Adipose tissue (tissue), 3 donors: Measurements from ENCODE around the gene MSRB1. TPM values are rescaled to one million over a fixed set of nuclear protein-coding genes. Genes with fewer than 3 reads are reported as not detected.
"Not testable (repeated sequence)": the region's sequence is repeated elsewhere in the genome, so short reads cannot be mapped to it uniquely, and the experiment has no call there.

Experiments used
- H3K27ac ChIP-seq: one replicate; pipeline ENCODE4 v1.5.1; 2013; ENCODE audit warnings: low read depth, low read length
- WGBS, 3 donors: extraction: QIAGEN DNeasy Blood & Tissue Kit; methylation state at CpG; one replicate each; pipeline ENCODE4 v1.1.7; 2013; 5-methylcytosine and 5-hydroxymethylcytosine counted together
- polyA plus RNA-seq, 3 donors: library from polyadenylated mRNA; stranded (reverse); fragments of 200-250 nt; gene quantifications; one replicate each; pipeline ENCODE4 v1.2.3, GENCODE V29; 2013
- donor health status: healthy with polysubstance abuse.
- donor health status: Bipolar disorder and iron deficiency.
- donor health status: healthy.

Gene MSRB1
- polyA plus RNA-seq, 3 donors, result 74.0 to 108 (median 85.5) TPM

DNA sequence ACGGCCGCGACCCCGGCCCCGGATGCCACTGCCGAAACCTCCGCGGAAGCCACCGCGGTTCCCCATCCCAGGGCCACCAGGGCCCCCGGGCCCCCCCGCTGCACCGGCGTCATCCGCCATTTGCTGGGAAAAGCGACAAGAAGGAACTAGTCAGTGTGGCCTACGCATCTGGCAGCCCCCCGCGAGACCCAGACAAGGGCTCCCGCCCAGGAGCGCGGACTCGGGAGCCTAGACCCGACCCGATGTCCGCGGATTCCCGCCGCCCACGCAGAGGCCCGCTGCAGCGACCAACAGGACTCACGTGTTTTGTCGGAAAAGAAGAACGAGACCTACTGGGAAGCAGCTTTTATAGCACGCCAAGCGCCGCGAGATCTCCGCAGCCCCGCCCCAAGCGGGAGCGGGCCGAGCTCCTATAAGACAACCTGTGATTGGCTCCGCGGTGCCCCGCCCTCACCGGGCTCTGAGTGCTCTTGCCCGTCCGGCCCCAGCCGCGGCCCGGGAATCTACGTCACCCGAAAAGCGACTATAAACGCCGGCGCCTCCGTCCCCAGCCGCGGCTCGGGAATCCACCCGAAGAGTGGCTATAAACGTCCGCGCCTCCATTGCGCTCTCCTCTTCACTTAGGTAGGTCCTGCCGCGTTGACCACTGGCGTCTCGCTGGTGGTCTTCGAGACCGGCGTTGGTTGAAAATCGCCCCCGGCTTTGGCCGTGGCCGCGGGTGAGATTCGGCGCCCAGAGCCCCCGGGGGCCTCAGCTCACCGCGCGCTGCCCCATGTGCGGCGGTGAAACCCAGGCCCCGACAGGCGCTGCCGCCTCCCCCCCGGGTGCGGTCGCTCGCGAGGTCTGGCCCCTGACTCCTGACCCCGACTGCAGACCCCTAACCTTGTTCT is 21.8 kb upstream of the MSRB1 start, which contains the start of gene RPS2:
Gene RPS2 (minus strand): TSS at position 321 of the 890 bp plus-strand sequence. CDS start 201 bp downstream, at position 120.
- peak within 1 kb of the TSS; percentile 30 for H3K27ac ChIP-seq
- 0 to 2% (median 1%) methylated on average over 88 to 94 of the region's 97 CpGs for WGBS, 3 donors

GRCh38 chr16:1963806-1964505 is 21.0 kb upstream of the MSRB1 start:
- no peak overlapping the region for H3K27ac ChIP-seq
- 7 to 11% (median 10%) methylated on average over 36 to 44 of the region's 44 CpGs for WGBS, 3 donors

DNA sequence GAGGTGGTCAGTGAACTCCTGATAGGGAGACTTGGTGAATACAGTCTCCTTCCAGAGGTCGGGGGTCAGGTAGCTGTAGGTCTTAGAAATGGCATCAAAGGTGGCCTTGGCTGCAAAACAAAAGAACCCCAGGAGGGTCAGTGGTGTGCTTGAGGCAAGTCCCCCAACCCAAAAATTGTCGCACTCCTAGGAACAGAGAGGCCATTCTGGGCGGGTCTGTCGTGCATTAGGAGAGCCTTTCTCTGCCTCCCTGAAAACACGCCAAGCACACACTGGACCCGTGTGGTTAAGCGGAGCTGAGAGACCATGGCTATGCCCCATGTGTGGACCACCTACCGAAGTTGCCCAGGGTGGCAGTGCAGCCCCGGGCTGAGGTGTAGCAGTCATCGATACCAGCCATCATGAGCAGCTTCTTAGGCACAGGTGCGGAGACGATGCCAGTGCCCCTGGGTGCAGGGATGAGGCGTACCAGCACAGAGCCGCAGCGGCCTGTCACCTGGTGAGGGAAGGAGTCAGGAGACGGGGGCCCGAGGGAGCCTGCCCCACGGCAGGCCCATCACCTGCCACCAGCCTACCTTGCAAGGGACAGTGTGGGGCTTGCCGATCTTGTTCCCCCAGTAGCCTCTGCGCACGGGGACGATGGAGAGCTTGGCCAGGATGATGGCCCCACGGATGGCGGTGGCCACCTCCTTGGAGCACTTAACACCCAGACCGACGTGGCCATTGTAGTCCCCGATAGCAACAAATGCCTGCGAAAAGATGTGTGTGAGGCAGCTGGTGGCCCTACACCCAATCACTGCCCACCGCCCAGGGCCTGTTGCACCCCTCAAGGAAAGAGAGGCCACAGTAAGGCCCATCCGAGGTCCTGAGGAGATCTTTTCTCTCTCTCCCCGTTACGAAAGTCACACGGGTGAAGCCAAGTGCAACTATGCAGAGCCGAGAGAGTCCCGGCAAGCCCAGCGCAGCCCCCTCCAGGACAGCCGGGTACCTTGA is 19.5 kb upstream of the MSRB1 start:
- H3K27ac ChIP-seq, result not testable (repeated sequence)
- 77 to 90% (median 85%) methylated on average over 32 to 37 of the region's 37 CpGs for WGBS, 3 donors

GRCh38 chr16:1961651-1962067 is 18.7 kb upstream of the MSRB1 start:
- H3K27ac ChIP-seq, result no peak overlapping the region
- WGBS, 3 donors, result 56 to 66% (median 57%) methylated on average over 6 of the region's 6 CpGs

DNA sequence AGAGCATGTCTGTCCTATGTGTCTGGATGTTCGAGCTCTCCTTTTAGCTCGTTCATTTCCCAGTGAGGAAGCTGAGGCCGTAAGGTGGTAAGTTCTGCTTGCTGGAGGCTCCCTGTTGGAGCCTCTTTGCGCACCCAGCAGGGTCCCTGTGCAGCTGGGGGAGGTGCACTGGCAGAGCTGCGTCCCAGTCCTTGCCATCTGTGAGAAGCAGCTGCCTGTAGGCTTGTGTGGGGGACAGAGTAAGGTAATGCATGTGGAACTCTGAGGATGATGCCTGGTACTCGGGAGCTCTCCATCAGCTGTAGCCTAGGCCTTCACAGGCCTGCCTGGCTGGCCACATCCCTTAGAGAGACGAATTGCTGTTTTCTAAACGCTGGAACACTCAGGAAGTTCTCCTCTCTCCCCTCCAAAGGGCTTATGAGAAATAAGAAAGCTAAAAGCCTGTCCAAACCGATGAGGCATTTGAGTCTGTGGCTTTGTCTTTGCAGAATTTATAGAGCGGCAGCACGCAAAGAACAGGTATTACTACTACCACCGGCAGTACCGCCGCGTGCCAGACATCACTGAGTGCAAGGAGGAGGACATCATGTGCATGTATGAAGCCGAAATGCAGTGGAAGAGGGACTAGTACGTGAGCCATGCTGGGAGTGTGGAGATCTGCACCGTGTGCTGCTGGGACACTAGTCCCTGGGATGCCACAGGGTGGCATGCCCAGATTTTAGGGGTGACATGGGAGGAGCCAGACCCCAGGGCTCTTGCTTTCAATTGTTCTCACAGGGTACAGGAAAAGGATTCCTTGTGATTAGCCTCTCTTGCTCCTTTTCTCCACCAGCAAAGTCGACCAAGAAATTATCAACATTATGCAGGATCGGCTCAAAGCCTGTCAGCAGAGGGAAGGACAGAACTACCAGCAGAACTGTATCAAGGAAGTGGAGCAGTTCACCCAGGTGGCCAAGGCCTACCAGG is 17.9 kb upstream of the MSRB1 start:
- WGBS, 3 donors, result 48 to 55% (median 54%) methylated on average over 20 of the region's 20 CpGs

DNA sequence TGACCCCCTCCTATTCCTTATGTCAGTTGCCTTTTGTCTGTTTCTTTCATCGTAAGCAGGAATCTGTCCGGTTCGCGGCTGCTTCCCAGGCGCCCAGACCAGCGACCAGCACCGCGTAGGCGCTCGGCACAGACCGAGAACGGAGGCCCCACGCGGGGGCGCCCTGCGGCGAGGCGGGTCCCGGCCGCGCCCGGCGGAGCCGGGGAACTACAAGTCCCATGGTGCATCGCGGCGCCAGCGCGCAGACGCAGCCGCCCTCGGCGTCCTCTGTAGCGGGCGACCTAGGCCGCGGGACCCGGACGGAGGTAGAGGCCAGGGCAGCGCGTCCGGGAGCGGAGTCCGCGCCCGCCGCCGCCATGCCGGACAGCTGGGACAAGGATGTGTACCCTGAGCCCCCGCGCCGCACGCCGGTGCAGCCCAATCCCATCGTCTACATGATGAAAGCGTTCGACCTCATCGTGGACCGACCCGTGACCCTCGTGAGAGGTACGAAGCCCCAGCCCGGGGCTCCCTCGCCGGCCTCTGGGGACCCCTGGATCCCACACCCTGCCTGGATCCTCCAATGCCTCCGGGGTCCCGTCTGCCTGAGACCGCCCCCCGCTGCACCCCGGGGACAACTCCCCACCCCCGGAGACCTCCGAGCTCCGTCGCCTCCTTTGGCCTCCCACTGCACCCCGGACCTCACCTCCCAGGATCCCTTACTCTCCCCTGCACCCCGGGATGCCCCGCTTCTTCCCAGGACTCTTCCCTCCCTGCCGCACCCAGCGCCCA is 16.5 kb upstream of the MSRB1 start, which contains the start of gene NDUFB10:
Gene NDUFB10 (plus strand): TSS at position 270 of the 771 bp plus-strand sequence. CDS start 87 bp downstream, at position 357.
- 0 to 1% (median 0%) methylated on average over 65 to 79 of the region's 79 CpGs for WGBS, 3 donors
- no peak within 1 kb of the TSS for H3K27ac ChIP-seq

More for the DNA sequence above, 17.9 kb upstream of the MSRB1 start:
- no peak overlapping the region for H3K27ac ChIP-seq

- no peak overlapping the region for H3K27ac ChIP-seq
- 29 to 38% (median 36%) methylated on average over 14 of the region's 14 CpGs for WGBS, 3 donors
Measured at GRCh38 chr16:1958715-1959268, 15.8 kb upstream of the MSRB1 start.

DNA sequence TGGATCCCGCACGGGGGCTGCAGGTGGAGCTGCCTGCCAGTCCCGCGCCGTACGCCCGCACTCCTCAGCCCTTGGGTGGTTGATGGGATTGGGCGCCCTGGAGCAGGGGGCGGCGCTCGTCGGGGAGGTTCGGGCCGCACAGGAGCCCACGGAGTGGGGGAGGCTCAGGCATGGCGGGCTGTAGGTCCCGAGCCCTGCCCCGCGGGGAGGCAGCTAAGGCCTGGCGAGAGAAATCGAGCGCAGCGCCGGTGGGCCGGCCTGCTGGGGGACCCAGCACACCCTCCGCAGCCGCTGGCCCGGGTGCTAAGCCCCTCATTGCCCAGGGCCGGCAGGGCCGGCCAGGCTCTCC is 15.1 kb upstream of the MSRB1 start:
- WGBS, 3 donors, result 70 to 76% (median 72%) methylated on average over 16 to 30 of the region's 30 CpGs

DNA sequence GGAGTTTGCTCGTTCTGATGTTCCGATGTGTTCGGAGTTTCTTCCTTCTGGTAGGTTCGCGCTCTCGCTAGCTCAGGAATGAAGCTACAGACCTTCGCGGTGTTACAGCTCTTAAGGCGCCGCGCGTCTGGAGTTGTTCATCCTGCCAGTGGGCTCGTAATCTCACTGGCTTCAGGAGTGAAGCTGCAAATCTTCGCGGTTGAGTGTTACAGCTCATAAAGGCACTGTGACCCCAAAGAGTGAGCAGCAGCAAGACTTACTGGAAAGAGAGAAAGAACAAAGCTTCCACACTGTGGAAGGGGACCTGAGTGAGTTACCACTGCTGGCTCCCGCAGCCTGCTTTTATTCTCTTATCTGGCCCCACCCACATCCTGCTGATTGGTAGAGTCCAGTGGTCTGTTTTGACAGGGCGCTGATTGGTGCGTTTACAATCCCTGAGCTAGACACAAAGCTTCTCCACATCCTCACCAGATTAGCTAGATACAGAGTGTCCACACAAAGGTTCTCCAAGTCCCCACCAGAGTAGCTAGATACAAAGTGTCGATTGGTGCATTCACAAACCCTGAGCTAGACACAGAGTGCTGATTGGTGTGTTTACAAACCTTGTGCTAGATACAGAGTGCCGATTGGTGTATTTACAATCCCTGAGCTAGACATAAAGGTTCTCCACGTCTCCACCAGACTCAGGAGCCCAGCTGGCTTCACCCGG is 14.6 kb upstream of the MSRB1 start:
- 87 to 89% (median 88%) methylated on average over 20 to 21 of the region's 22 CpGs for WGBS, 3 donors
- not testable (repeated sequence) for H3K27ac ChIP-seq

More for the DNA sequence above, 15.1 kb upstream of the MSRB1 start:
- not testable (repeated sequence) for H3K27ac ChIP-seq

- WGBS, 3 donors, result 85 to 92% (median 87%) methylated on average over 20 to 22 of the region's 22 CpGs
Measured at GRCh38 chr16:1953734-1954133, 10.7 kb upstream of the MSRB1 start.

DNA sequence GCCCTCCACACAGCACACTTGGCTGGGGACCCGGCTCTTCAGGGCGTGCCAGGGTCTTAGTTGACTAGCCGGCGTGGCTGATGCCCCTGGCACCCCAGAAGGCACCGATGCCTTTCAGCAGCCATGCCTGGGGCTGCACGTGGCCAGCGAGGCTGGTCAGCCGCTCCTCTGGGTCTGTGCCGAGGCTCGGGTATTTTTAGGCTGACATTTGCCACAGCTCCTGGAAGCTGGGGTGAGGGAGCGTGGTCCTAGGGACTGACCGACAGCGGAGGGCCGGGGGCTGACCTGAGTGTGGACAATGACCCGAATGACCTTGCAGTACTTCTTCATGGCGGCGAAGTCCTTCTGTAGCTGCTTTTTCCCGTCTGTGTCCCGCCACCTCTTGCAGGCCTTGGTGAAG is 7.6 kb upstream of the MSRB1 start:
- WGBS, 3 donors, result 82 to 86% (median 83%) methylated on average over 19 of the region's 19 CpGs
- no peak overlapping the region for H3K27ac ChIP-seq

More at GRCh38 chr16:1953734-1954133, 10.7 kb upstream of the MSRB1 start:
- no peak overlapping the region for H3K27ac ChIP-seq

GRCh38 chr16:1950047-1950446 is 7.0 kb upstream of the MSRB1 start:
- WGBS, 3 donors, result 75 to 83% (median 76%) methylated on average over 7 of the region's 7 CpGs

GRCh38 chr16:1949507-1949906 is 6.5 kb upstream of the MSRB1 start:
- WGBS, 3 donors, result 93 to 96% (median 94%) methylated on average over 10 to 11 of the region's 11 CpGs
- no peak overlapping the region for H3K27ac ChIP-seq

More at GRCh38 chr16:1950047-1950446, 7.0 kb upstream of the MSRB1 start:
- no peak overlapping the region for H3K27ac ChIP-seq

DNA sequence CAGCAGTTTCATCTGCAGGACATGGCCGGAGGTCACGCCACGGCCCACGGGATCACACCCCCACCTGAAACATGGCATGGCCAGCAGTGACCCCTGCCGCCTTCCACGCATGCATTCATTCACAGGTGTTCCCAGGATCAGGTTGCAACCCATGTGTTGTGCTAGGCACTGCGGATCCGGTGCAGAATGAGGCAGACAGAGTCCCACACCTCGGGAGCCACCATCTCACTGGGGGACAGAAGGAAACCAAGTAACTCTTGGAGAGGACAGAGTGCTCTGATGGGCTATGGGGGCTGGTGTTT is 4.3 kb upstream of the MSRB1 start:
- WGBS, 3 donors, result 79 to 96% (median 89%) methylated on average over 9 of the region's 9 CpGs
- H3K27ac ChIP-seq, result no peak overlapping the region

GRCh38 chr16:1946495-1947368 is 3.7 kb upstream of the MSRB1 start:
- no peak overlapping the region for H3K27ac ChIP-seq
- WGBS, 3 donors, result 85 to 93% (median 87%) methylated on average over 35 to 38 of the region's 38 CpGs
